GM12801 (cell line): ENCODE data around the gene TMEM143.
A peak's percentile ranks its signal among the peaks of the same experiment; 100 is the strongest.

Source experiments
- CTCF ChIP-seq: IDR thresholded peaks from one replicate; pipeline ENCODE4 v1.5.1; 2011; ENCODE audit warnings: control low read depth; ENCODE audit not compliant: insufficient read length; ENCODE audit errors: extremely low read depth

TMEM143 gene

GRCh38 chr19:48340995-48341394 lies 22.7 kb downstream of the TMEM143 start:
- no peak for TF ChIP-seq CTCF

GRCh38 chr19:48338802-48339503 lies 24.8 kb downstream of the TMEM143 start:
- TF ChIP-seq CTCF: no peak

- no peak for TF ChIP-seq CTCF
Measured at GRCh38 chr19:48338253-48338755, 25.4 kb downstream of the TMEM143 start.

- TF ChIP-seq CTCF: peak; percentile 41
Measured at GRCh38 chr19:48333467-48334384, 30.0 kb downstream of the TMEM143 start.

GRCh38 chr19:48332662-48333466 lies 30.9 kb downstream of the TMEM143 start:
- no peak for TF ChIP-seq CTCF

GRCh38 chr19:48332351-48332661 lies 31.4 kb downstream of the TMEM143 start:
- TF ChIP-seq CTCF: no peak
